ENCODE data around the gene SMIM8.

DNA sequence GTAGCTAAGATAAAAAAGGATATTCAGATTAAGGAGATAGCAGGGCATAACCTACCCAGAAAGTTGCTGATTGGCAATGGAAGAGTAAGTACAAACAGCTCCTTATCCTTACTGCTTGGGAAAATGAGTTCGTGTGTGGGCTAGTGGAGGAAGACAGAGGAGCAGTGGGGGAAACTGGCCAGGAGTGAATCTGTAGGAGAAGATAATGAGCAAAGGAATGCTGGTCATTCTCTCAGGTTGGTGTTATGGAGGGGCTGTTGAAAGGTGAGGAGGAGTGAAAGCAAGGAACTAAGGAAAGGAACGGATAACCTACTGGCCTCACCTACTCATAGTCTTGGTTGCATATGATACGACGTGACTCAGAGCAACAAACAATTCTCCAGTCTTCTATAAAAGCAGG, 14.0 kb downstream of the SMIM8 start:
- TF ChIP-seq, protein P1, sequence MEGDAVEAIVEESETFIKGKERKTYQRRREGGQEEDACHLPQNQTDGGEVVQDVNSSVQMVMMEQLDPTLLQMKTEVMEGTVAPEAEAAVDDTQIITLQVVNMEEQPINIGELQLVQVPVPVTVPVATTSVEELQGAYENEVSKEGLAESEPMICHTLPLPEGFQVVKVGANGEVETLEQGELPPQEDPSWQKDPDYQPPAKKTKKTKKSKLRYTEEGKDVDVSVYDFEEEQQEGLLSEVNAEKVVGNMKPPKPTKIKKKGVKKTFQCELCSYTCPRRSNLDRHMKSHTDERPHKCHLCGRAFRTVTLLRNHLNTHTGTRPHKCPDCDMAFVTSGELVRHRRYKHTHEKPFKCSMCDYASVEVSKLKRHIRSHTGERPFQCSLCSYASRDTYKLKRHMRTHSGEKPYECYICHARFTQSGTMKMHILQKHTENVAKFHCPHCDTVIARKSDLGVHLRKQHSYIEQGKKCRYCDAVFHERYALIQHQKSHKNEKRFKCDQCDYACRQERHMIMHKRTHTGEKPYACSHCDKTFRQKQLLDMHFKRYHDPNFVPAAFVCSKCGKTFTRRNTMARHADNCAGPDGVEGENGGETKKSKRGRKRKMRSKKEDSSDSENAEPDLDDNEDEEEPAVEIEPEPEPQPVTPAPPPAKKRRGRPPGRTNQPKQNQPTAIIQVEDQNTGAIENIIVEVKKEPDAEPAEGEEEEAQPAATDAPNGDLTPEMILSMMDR (IDR thresholded peaks at IDR 0.05) = no peak
- no peak for TF ChIP-seq POLR2A (IDR thresholded peaks at IDR 0.05)
